Tibial nerve (tissue), 4 donors: ENCODE results near the gene SNX9. TPM values are rescaled to one million over a fixed set of nuclear protein-coding genes. Genes with fewer than 3 reads are reported as not detected.

Source experiments
- DNase-seq, 2 donors: peaks; one replicate each; pipeline ENCODE4 v3.0.0-alpha.2; 2019; ENCODE audit warnings: low spot score in 2 of 2
- H3K27ac ChIP-seq, 4 donors: fragments of 200-600 bp; sonication (generic) in 3 of 4; one replicate each; pipeline ENCODE4 v1.5.1; 2017 to 2019; ENCODE audit warnings: mild to moderate bottlenecking in 1 of 4
- H3K27me3 ChIP-seq, 2 donors: fragments of 200-600 bp; sonication (generic) in 1 of 2; one replicate each; pipeline versions ENCODE4 v1.5.1 to v1.6.0; 2017 to 2019
- H3K36me3 ChIP-seq, 3 donors: fragments of 200-600 bp; sonication (generic); one replicate each; pipeline ENCODE4 v1.5.1; 2018 to 2019
- H3K4me1 ChIP-seq, 4 donors: fragments of 200-600 bp; sonication (generic) in 3 of 4; one replicate each; pipeline ENCODE4 v1.5.1; 2017 to 2019
- H3K4me3 ChIP-seq, 4 donors: fragments of 200-600 bp; sonication (generic) in 3 of 4; one replicate each; pipeline ENCODE4 v1.5.1; 2017 to 2019; ENCODE audit warnings: mild to moderate bottlenecking in 1 of 4, moderate library complexity in 1 of 4
- H3K9me3 ChIP-seq, 4 donors: fragments of 200-600 bp; sonication (generic) in 3 of 4; one replicate each; pipeline ENCODE4 v1.5.1; 2017 to 2019
- CTCF ChIP-seq, 5 experiments: fragments of 200-600 bp in 3 of 5; fragments of 450-650 bp in 2 of 5; sonication (generic) in 3 of 5; IDR thresholded peaks; one replicate each; pipeline ENCODE4 v1.5.1; 2016 to 2019; ENCODE audit warnings: antibody characterized with exemption in 5 of 5, mild to moderate bottlenecking in 3 of 5, moderate library complexity in 2 of 5
- EP300 ChIP-seq, 2 donors: sonication (generic); formaldehyde crosslinking; IDR thresholded peaks; one replicate each; pipeline ENCODE4 v1.6.1; 2017; ENCODE audit warnings: antibody characterized with exemption in 2 of 2, mild to moderate bottlenecking in 1 of 2
- POLR2A ChIP-seq, 2 donors: fragments of 450-650 bp; IDR thresholded peaks; one replicate each; pipeline ENCODE4 v1.6.1; 2017; ENCODE audit warnings: antibody characterized with exemption in 2 of 2, mild to moderate bottlenecking in 2 of 2, moderate library complexity in 2 of 2
- WGBS, 2 donors: methylation state at CpG; one replicate each; pipeline ENCODE4 v1.1.5; 2018; 5-methylcytosine and 5-hydroxymethylcytosine counted together
- total RNA-seq, 4 donors: library from RNA; depleted of rRNA; stranded (reverse); fragments of >200 nt; gene quantifications; one replicate each; pipeline ENCODE4 v1.1.0, GENCODE V29; 2016

Gene SNX9
- total RNA-seq, 4 donors from 2014 or later = 61.2 to 69.2 (median 63.9) TPM

GRCh38 chr6:157880534-157880933, 57.5 kb downstream of the SNX9 start:
- H3K4me3 ChIP-seq = no peak overlapping the region
- no peak overlapping the region for H3K27ac ChIP-seq
- peaks cover 0 to 57% (median 0%) of the 10 kb centered on the region in 3 donors for H3K36me3 ChIP-seq
- 91 to 97% methylated on average over 3 of the region's 3 CpGs for WGBS, 2 donors
- no peak for DNase-seq
- H3K27me3 ChIP-seq = no peaks in the 10 kb centered on the region
- no peak for TF ChIP-seq POLR2A (IDR thresholded peaks at IDR 0.05)
- no peak for TF ChIP-seq CTCF (IDR thresholded peaks at IDR 0.05)
- TF ChIP-seq EP300 (IDR thresholded peaks at IDR 0.05) = no peak
- no peaks in the 10 kb centered on the region for H3K9me3 ChIP-seq
- peaks cover 0 to 5% (median 0%) of the 10 kb centered on the region in 4 donors for H3K4me1 ChIP-seq

GRCh38 chr6:157881342-157881741, 58.3 kb downstream of the SNX9 start:
- H3K36me3 ChIP-seq = peaks cover 0 to 56% (median 0%) of the 10 kb centered on the region in 3 donors
- no peaks in the 10 kb centered on the region for H3K27me3 ChIP-seq
- H3K4me1 ChIP-seq = peaks cover 0 to 5% (median 0%) of the 10 kb centered on the region in 4 donors
- DNase-seq = no peak
- WGBS, 2 donors = 66 to 68% methylated on average over 3 of the region's 3 CpGs
- no peak overlapping the region for H3K27ac ChIP-seq
- no peak overlapping the region for H3K4me3 ChIP-seq
- no peaks in the 10 kb centered on the region for H3K9me3 ChIP-seq
- TF ChIP-seq CTCF (IDR thresholded peaks at IDR 0.05) (no peak), POLR2A (IDR thresholded peaks at IDR 0.05) (no peak), EP300 (IDR thresholded peaks at IDR 0.05) (no peak)

- H3K27ac ChIP-seq = no peak overlapping the region
- no peak overlapping the region for H3K4me3 ChIP-seq
- no peak for DNase-seq
- WGBS, 2 donors = 84 to 95% methylated on average over 2 of the region's 2 CpGs
- H3K27me3 ChIP-seq = no peaks in the 10 kb centered on the region
- peaks cover 0 to 2% (median 0%) of the 10 kb centered on the region in 4 donors for H3K4me1 ChIP-seq
- TF ChIP-seq CTCF (IDR thresholded peaks at IDR 0.05) (no peak), POLR2A (IDR thresholded peaks at IDR 0.05) (no peak), EP300 (IDR thresholded peaks at IDR 0.05) (no peak)
- H3K9me3 ChIP-seq = no peaks in the 10 kb centered on the region
- peaks cover 0 to 64% (median 0%) of the 10 kb centered on the region in 3 donors for H3K36me3 ChIP-seq
Observed at GRCh38 chr6:157884756-157885155, 61.7 kb downstream of the SNX9 start.

- no peaks in the 10 kb centered on the region for H3K4me1 ChIP-seq
- H3K27ac ChIP-seq = no peak overlapping the region
- H3K9me3 ChIP-seq = no peaks in the 10 kb centered on the region
- TF ChIP-seq CTCF (IDR thresholded peaks at IDR 0.05) (no peak), POLR2A (IDR thresholded peaks at IDR 0.05) (no peak), EP300 (IDR thresholded peaks at IDR 0.05) (no peak)
- H3K27me3 ChIP-seq = no peaks in the 10 kb centered on the region
- peaks cover 0 to 64% (median 0%) of the 10 kb centered on the region in 3 donors for H3K36me3 ChIP-seq
- no peak overlapping the region for H3K4me3 ChIP-seq
- DNase-seq = no peak
- WGBS, 2 donors = 81 to 84% methylated on average over 7 of the region's 7 CpGs
Observed at GRCh38 chr6:157885211-157885788, 62.3 kb downstream of the SNX9 start.

GRCh38 chr6:157885876-157886275, 62.8 kb downstream of the SNX9 start:
- TF ChIP-seq POLR2A (IDR thresholded peaks at IDR 0.05) = no peak
- no peak for TF ChIP-seq EP300 (IDR thresholded peaks at IDR 0.05)
- TF ChIP-seq CTCF (IDR thresholded peaks at IDR 0.05) = no peak
- Histone ChIP-seq H3K36me3 (peaks cover 0 to 61% (median 0%) of the 10 kb centered on the region in 3 donors), H3K27me3 (no peaks in the 10 kb centered on the region), H3K4me1 (no peaks in the 10 kb centered on the region), H3K27ac (no peak overlapping the region), H3K9me3 (no peaks in the 10 kb centered on the region), H3K4me3 (no peak overlapping the region)
- WGBS, 2 donors = 96 to 98% methylated on average over 8 of the region's 8 CpGs
- DNase-seq = no peak
